HepG2 (cell line): ENCODE results near the gene MTIF3. TPM values are rescaled to one million over a fixed set of nuclear protein-coding genes. Genes with fewer than 3 reads are reported as not detected.

Experiments
- ADNP ChIP-seq: sonication (generic); formaldehyde crosslinking; IDR thresholded peaks from 2 replicates; pipeline ENCODE4 v1.4.0; 2020; ENCODE audit warnings: missing genetic modification reagents
- ATF7 ChIP-seq, 2 experiments: fragments of 450-650 bp in 1 of 2; sonication (generic) in 1 of 2; formaldehyde crosslinking in 1 of 2; IDR thresholded peaks; 2 replicates each; pipeline versions ENCODE4 v1.4.0 to v1.6.1; 2016 to 2020; ENCODE audit warnings: antibody characterized with exemption in 1 of 2, mild to moderate bottlenecking in 1 of 2, missing genetic modification reagents in 1 of 2
- ELF1 ChIP-seq: sonication (generic); formaldehyde crosslinking; IDR thresholded peaks from 2 replicates; pipeline ENCODE4 v1.4.0; 2020; ENCODE audit warnings: missing genetic modification reagents
- GLI4 ChIP-seq: sonication (generic); formaldehyde crosslinking; IDR thresholded peaks from 2 replicates; pipeline ENCODE4 v1.5.1; 2020; ENCODE audit warnings: missing genetic modification reagents, mild to moderate bottlenecking, moderate library complexity, borderline replicate concordance
- HBP1 ChIP-seq: IDR thresholded peaks from 2 replicates; pipeline ENCODE4 v1.6.1; 2016; ENCODE audit warnings: low read depth, control low read depth
- JUND ChIP-seq: sonication (generic); formaldehyde crosslinking; IDR thresholded peaks from 2 replicates; pipeline ENCODE4 v1.8.0; 2022; ENCODE audit warnings: mild to moderate bottlenecking, missing genetic modification reagents
- KLF11 ChIP-seq: IDR thresholded peaks from 2 replicates; pipeline ENCODE4 v1.6.1; 2016; ENCODE audit warnings: missing compliant biosample characterization
- NCOA2 ChIP-seq: sonication (generic); formaldehyde crosslinking; IDR thresholded peaks from 2 replicates; pipeline ENCODE4 v1.8.0; 2022; ENCODE audit warnings: inconsistent platforms
- NKX3-1 ChIP-seq: sonication (generic); formaldehyde crosslinking; IDR thresholded peaks from 2 replicates; pipeline ENCODE4 v1.5.0; 2020; ENCODE audit warnings: missing genetic modification reagents
- PBX2 ChIP-seq: IDR thresholded peaks from 2 replicates; pipeline ENCODE4 v1.6.1; 2016; ENCODE audit warnings: control low read depth
- PCBP1 ChIP-seq: fragments of 200-400 bp; formaldehyde crosslinking; IDR thresholded peaks from 2 replicates; pipeline ENCODE4 v1.6.1; 2017; ENCODE audit warnings: mild to moderate bottlenecking, low read depth, low read length, borderline replicate concordance
- RBM39 ChIP-seq: fragments of 200-400 bp; formaldehyde crosslinking; IDR thresholded peaks from one replicate; pipeline ENCODE4 v1.6.1; 2018; ENCODE audit warnings: antibody characterized with exemption, mild to moderate bottlenecking, low read depth, low read length; ENCODE audit not compliant: poor library complexity, severe bottlenecking
- RCOR2 ChIP-seq: IDR thresholded peaks from 2 replicates; pipeline ENCODE4 v1.6.1; 2016; ENCODE audit warnings: missing biosample characterization, missing genetic modification reagents
- SNAPC2 ChIP-seq: sonication (generic); formaldehyde crosslinking; IDR thresholded peaks from 2 replicates; pipeline ENCODE4 v1.8.1; 2022; ENCODE audit warnings: mild to moderate bottlenecking, missing genetic modification reagents
- ZBTB1 ChIP-seq: sonication (generic); formaldehyde crosslinking; IDR thresholded peaks from 2 replicates; pipeline ENCODE4 v1.4.0; 2020; ENCODE audit warnings: missing genetic modification reagents, borderline replicate concordance
- ZBTB2 ChIP-seq: sonication (generic); formaldehyde crosslinking; IDR thresholded peaks from 2 replicates; pipeline ENCODE4 v1.8.0; 2022; ENCODE audit warnings: low read depth, missing genetic modification reagents
- ZNF260 ChIP-seq: sonication (generic); formaldehyde crosslinking; IDR thresholded peaks from 2 replicates; pipeline ENCODE4 v1.4.0; 2020; ENCODE audit warnings: missing genetic modification reagents, low read depth, mild to moderate bottlenecking, borderline replicate concordance
- ZNF619 ChIP-seq: sonication (generic); formaldehyde crosslinking; IDR thresholded peaks from 2 replicates; pipeline ENCODE4 v1.4.0; 2020; ENCODE audit warnings: mild to moderate bottlenecking, missing genetic modification reagents
- ZNF724P ChIP-seq: sonication (generic); formaldehyde crosslinking; IDR thresholded peaks from 2 replicates; pipeline ENCODE4 v1.8.0; 2022; ENCODE audit warnings: missing genetic modification reagents, borderline replicate concordance
- ZNF772 ChIP-seq: sonication (generic); formaldehyde crosslinking; IDR thresholded peaks from 2 replicates; pipeline ENCODE4 v1.5.0; 2020; ENCODE audit warnings: mild to moderate bottlenecking, missing genetic modification reagents
- ZNF788 ChIP-seq: sonication (generic); formaldehyde crosslinking; IDR thresholded peaks from 2 replicates; pipeline ENCODE4 v1.5.0; 2020; ENCODE audit warnings: mild to moderate bottlenecking, missing genetic modification reagents, borderline replicate concordance
- ZNF83 ChIP-seq: sonication (generic); formaldehyde crosslinking; IDR thresholded peaks from 2 replicates; pipeline ENCODE4 v1.4.0; 2020; ENCODE audit warnings: missing genetic modification reagents, mild to moderate bottlenecking, borderline replicate concordance
- ZSCAN25 ChIP-seq: sonication (generic); formaldehyde crosslinking; IDR thresholded peaks from 2 replicates; pipeline ENCODE4 v1.8.0; 2022; ENCODE audit warnings: mild to moderate bottlenecking, missing genetic modification reagents
- polyA plus RNA-seq, 8 experiments: library from polyadenylated mRNA; depleted of rRNA in 3 of 8; stranded (reverse) in 7 of 8; unstranded in 1 of 8; fragments of >200 nt; fragmentation: Illumina TruSeq in 4 of 8; extraction: Trizol in 4 of 8; gene quantifications; 2 replicates each; pipeline versions ENCODE4 v1.2.1 to v1.2.3, GENCODE V29; 2011 to 2016; ENCODE audit warnings: low read depth in 4 of 8, missing spikeins in 1 of 8, mixed read lengths in 1 of 8; ENCODE audit not compliant: insufficient read depth in 1 of 8
- total RNA-seq, 5 experiments: library from RNA; depleted of rRNA; stranded (reverse); fragments of >200 nt; fragmentation: Illumina TruSeq; extraction: Trizol; gene quantifications; 2 replicates each; pipeline ENCODE4 v1.2.3, GENCODE V29; 2016; ENCODE audit warnings: low read depth in 1 of 5

MTIF3 gene
- total and polyA plus RNA-seq, 2 of the 13 experiments (the other 11 are each of a cell fraction or from before 2014, with no cell fraction given), result 33.7 to 40.6 TPM

GRCh38 chr13:27449936-27450828 is at the start of gene MTIF3 (continued):
- TF ChIP-seq JUND (CRISPR knock-in tag), result 0 out of 2 replicates have a peak, but pooled peaks have one; percentile 53
- no peak for TF ChIP-seq ATF7 (IDR thresholded peaks at IDR 0.05)
- TF ChIP-seq ATF7 (CRISPR knock-in tag; IDR thresholded peaks at IDR 0.05), result no peak
- peak; percentile 64 for TF ChIP-seq ZSCAN25 (CRISPR knock-in tag)
- TF ChIP-seq ZNF260 (CRISPR knock-in tag), result no peak
- no peak for TF ChIP-seq RCOR2 (CRISPR knock-in tag)
- peak; percentile 83 for TF ChIP-seq NKX3-1 (CRISPR knock-in tag)
- TF ChIP-seq NCOA2, result peak; percentile 28; the same call in 1 of the 2 replicates
- no peak for TF ChIP-seq PBX2
- no peak for TF ChIP-seq ADNP (CRISPR knock-in tag)
- TF ChIP-seq SNAPC2 (CRISPR knock-in tag), result no peak
- no peak for TF ChIP-seq KLF11 (CRISPR knock-in tag)
- peak; percentile 99 for TF ChIP-seq ELF1 (CRISPR knock-in tag)
- TF ChIP-seq GLI4, result peak; percentile 83; the same call in 1 of the 2 replicates
- peak; percentile 99 for TF ChIP-seq ZBTB2
- peak; percentile 40; the same call in 1 of the 2 replicates for TF ChIP-seq ZNF619 (CRISPR knock-in tag)
- 0 out of 2 replicates have a peak, but pooled peaks have one; percentile 8 for TF ChIP-seq PCBP1
- peak; percentile 33; the same call in 1 of the 2 replicates for TF ChIP-seq ZNF724P (CRISPR knock-in tag)
- peak; percentile 59 for TF ChIP-seq RBM39
- peak; percentile 74; the same call in 1 of the 2 replicates for TF ChIP-seq ZNF788 (CRISPR knock-in tag)
- TF ChIP-seq ZNF772, result no peak
- peak; percentile 76; the same call in 1 of the 2 replicates for TF ChIP-seq ZNF83 (CRISPR knock-in tag)
- no peak; the same call in 1 of the 2 replicates for TF ChIP-seq HBP1 (CRISPR knock-in tag)
- no peak for TF ChIP-seq ZBTB1
